Measurements from ENCODE around the gene ARG1. TPM values are rescaled to one million over a fixed set of nuclear protein-coding genes. Genes with fewer than 3 reads are reported as not detected.

The ARG1 gene
- total RNA-seq, 1 donor from 2014 or later, result not detected

DNA sequence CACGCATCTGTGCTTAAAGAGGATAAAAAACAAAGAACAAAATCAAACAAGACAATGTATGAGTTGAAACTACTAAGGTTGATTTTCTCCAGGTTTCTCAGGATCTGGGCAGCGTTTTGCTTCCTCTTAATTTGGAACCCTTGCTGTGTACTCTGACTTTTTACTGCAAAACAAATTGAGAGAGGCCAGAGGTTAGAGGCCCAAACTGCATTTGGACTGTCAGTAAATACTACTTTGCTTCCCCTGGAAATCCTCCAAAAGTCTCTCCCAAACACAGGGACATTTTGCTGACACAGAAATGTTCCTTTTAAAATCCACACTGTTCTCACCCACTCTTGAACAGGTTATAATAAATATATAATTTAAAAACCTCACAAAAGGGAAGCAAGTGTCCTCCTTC is 1.1 kb downstream of the ARG1 start:
- DNase-seq (ENCODE audit: low spot score in 2 of 2, unreplicated experiment in 2 of 2), result no peak
- H3K27me3 Mint-ChIP-seq (ENCODE audit: low read depth), result no peaks in the 10 kb centered on the region
- no peak overlapping the region for H3K27ac Mint-ChIP-seq
- H3K9me3 Mint-ChIP-seq, result no peaks in the 10 kb centered on the region
- H3K4me3 Mint-ChIP-seq, result no peak overlapping the region
- H3K36me3 Mint-ChIP-seq, result peaks cover 19% of the 10 kb centered on the region
- no peaks in the 10 kb centered on the region for H3K4me1 Mint-ChIP-seq
- TF ChIP-seq CTCF (IDR thresholded peaks at IDR 0.05; ENCODE audit: unreplicated experiment), result no peak

DNA sequence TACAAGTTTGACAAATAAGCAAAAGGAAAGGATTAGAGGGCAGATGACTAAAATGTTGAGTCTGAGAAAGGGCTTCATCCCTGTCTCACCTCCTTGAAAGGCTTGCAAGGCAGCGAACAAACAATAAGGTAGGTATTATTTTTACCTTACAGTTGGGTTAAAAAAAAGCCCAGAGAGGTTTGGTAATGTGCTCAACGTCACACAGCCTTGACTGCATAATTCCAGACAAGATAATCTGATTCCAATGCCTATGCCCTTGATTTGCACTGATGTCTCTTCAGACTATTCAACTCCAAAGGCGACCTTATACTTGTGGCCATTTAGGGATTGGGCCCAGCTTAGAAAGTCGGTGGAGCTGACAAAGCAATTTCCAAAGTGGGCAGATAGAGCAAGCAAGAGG is 1.7 kb downstream of the ARG1 start:
- Mint-ChIP-seq H3K27me3 (ENCODE audit: low read depth) (no peaks in the 10 kb centered on the region), H3K27ac (no peak overlapping the region), H3K36me3 (peaks cover 19% of the 10 kb centered on the region), H3K4me3 (no peak overlapping the region), H3K4me1 (no peaks in the 10 kb centered on the region), H3K9me3 (no peaks in the 10 kb centered on the region)
- no peak for TF ChIP-seq CTCF (IDR thresholded peaks at IDR 0.05; ENCODE audit: unreplicated experiment)
- DNase-seq (ENCODE audit: low spot score in 2 of 2, unreplicated experiment in 2 of 2), result no peak

DNA sequence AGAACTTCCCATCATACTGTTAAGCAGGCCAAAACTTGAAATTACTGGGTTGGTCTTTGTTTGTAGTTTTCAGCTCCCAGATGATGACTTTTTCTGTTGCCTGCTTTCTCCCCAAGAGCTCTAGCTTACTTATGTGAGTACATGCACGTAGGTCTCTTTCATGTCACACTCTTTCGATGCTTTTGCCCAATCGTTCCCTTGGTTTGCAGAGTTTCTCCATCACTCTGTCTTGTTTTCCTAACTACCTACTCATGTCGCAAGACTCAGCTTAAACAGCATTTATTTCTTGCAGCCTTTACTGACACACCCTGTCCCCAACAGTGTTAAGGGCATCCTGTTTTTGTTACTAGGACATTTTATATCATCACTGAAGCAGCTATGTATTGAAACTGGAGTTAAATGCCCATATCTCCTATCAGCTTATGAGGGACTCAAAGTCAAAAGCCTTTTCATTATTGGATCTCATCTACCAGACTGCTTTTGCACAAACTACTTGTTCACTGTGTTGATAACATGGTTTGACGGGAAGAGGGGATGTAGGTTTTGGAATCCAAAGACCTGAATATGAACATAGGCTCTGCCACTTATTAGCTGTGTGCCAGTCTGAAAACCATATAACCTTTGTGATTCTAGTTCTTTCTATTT is 2.9 kb downstream of the ARG1 start:
- peaks cover 16% of the 10 kb centered on the region for H3K36me3 Mint-ChIP-seq
- no peak for DNase-seq (ENCODE audit: low spot score in 2 of 2, unreplicated experiment in 2 of 2)
- no peak for TF ChIP-seq CTCF (IDR thresholded peaks at IDR 0.05; ENCODE audit: unreplicated experiment)
- H3K9me3 Mint-ChIP-seq, result no peaks in the 10 kb centered on the region
- H3K4me1 Mint-ChIP-seq, result no peaks in the 10 kb centered on the region
- H3K27me3 Mint-ChIP-seq (ENCODE audit: low read depth), result no peaks in the 10 kb centered on the region
- no peak overlapping the region for H3K4me3 Mint-ChIP-seq
- H3K27ac Mint-ChIP-seq, result no peak overlapping the region

- Mint-ChIP-seq H3K9me3 (no peaks in the 10 kb centered on the region), H3K27ac (no peak overlapping the region), H3K4me3 (no peak overlapping the region), H3K27me3 (ENCODE audit: low read depth) (no peaks in the 10 kb centered on the region), H3K4me1 (no peaks in the 10 kb centered on the region), H3K36me3 (peaks cover 22% of the 10 kb centered on the region)
- TF ChIP-seq CTCF (IDR thresholded peaks at IDR 0.05; ENCODE audit: unreplicated experiment), result no peak
- no peak for DNase-seq (ENCODE audit: low spot score in 2 of 2, unreplicated experiment in 2 of 2)
Measured at GRCh38 chr6:131581523-131581922, 8.5 kb downstream of the ARG1 start.

DNA sequence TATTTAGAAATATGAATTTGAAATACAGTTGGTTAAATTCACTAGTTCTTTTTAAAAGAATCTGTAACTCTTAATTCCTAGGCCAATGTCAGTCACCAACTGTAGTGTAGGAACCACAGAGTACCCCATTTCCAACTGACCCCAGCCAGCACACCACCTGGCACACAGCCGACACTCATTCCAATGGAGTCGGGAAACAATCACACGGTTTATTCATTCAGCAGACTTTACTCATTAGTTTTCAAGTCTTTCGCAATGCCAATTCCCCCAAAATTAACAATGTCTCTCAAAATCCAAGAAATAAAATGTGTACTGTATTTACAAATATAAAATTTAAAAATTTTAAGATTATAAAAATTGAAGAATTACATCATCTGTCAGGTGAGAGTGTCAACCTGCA is 13.5 kb downstream of the ARG1 start:
- no peak overlapping the region for H3K27ac Mint-ChIP-seq
- TF ChIP-seq CTCF (IDR thresholded peaks at IDR 0.05; ENCODE audit: unreplicated experiment), result no peak
- no peak for DNase-seq (ENCODE audit: low spot score in 2 of 2, unreplicated experiment in 2 of 2)
- no peaks in the 10 kb centered on the region for H3K4me1 Mint-ChIP-seq
- H3K36me3 Mint-ChIP-seq, result peaks cover 35% of the 10 kb centered on the region
- H3K27me3 Mint-ChIP-seq (ENCODE audit: low read depth), result no peaks in the 10 kb centered on the region
- no peak overlapping the region for H3K4me3 Mint-ChIP-seq
- no peaks in the 10 kb centered on the region for H3K9me3 Mint-ChIP-seq

DNA sequence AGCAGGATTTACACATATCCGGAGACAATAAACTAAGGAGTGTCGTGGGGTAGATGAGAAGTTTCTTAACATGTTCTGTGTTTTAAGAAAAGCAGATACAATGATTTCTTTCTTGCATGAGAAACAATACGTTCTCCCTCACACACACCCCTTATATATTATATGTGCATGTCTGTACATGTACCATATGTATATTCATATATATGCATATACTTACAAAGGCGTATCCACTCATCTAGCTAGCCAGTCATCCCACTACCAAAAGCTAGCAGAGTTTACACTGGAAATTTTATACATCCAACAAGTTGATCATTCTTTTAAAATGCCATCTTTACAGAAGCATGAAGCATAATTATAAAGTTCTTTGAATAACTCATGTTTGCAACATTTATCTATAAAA is 14.9 kb downstream of the ARG1 start:
- no peaks in the 10 kb centered on the region for H3K4me1 Mint-ChIP-seq
- DNase-seq (ENCODE audit: low spot score in 2 of 2, unreplicated experiment in 2 of 2), result no peak
- peaks cover 41% of the 10 kb centered on the region for H3K36me3 Mint-ChIP-seq
- no peak overlapping the region for H3K4me3 Mint-ChIP-seq
- H3K9me3 Mint-ChIP-seq, result no peaks in the 10 kb centered on the region
- no peak for TF ChIP-seq CTCF (IDR thresholded peaks at IDR 0.05; ENCODE audit: unreplicated experiment)
- no peak overlapping the region for H3K27ac Mint-ChIP-seq
- no peaks in the 10 kb centered on the region for H3K27me3 Mint-ChIP-seq (ENCODE audit: low read depth)
